HEK293 (cell line): ENCODE measurements around the gene BTRC.
A peak's percentile ranks its signal among the peaks of the same experiment; 100 is the strongest.

ENCODE experiments used
- CTCF ChIA-PET: fragments of 350-600 bp; formaldehyde crosslinking; extraction: SDS; loops from one replicate; lab custom pipeline; 2021; ENCODE audit warnings: antibody characterized with exemption; lab: Yijun Ruan, JAX
- POLR2A ChIA-PET: fragments of 300-600 bp; formaldehyde crosslinking; extraction: SDS; loops from one replicate; lab custom pipeline; 2020; ENCODE audit warnings: antibody characterized with exemption, inconsistent platforms; lab: Yijun Ruan, JAX
- H3K27ac ChIP-seq: fragments of 200-500 bp; sonication (Bioruptor generic); 2 replicates; pipeline ENCODE4 v1.5.1; 2014; ENCODE audit warnings: low read depth, low read length, control low read depth, inconsistent platforms; ENCODE audit errors: extremely low read depth
- H3K36me3 ChIP-seq, 2 experiments: fragments of 200-500 bp in 1 of 2; sonication (Bioruptor generic) in 1 of 2; 1 replicate in 1 of 2; 2 replicates in 1 of 2; pipeline ENCODE4 v1.5.1; 2014 to 2017; ENCODE audit warnings: inconsistent platforms in 2 of 2, low read length in 2 of 2; ENCODE audit not compliant: control insufficient read depth in 2 of 2, insufficient read depth in 1 of 2
- H3K4me1 ChIP-seq: fragments of 200-500 bp; sonication (Bioruptor generic); 2 replicates; pipeline ENCODE4 v1.5.1; 2014; ENCODE audit warnings: mild to moderate bottlenecking, low read length, inconsistent platforms; ENCODE audit not compliant: control insufficient read depth, insufficient read depth
- H3K4me3 ChIP-seq: 2 replicates; pipeline ENCODE4 v1.5.1; 2011; ENCODE audit warnings: low read depth, mild to moderate bottlenecking, control low read depth, low read length, moderate library complexity
- H3K9me3 ChIP-seq: fragments of 200-500 bp; sonication (Bioruptor generic); 2 replicates; pipeline ENCODE4 v1.5.1; 2014; ENCODE audit warnings: low read depth, low read length, inconsistent platforms; ENCODE audit not compliant: control insufficient read depth, insufficient read depth
- FEZF1 ChIP-seq: fragments of 450-650 bp; formaldehyde crosslinking; IDR thresholded peaks from 2 replicates; pipeline ENCODE4 v1.5.1; 2016; ENCODE audit warnings: missing biosample characterization, missing genetic modification characterization
- OSR2 ChIP-seq: fragments of 450-650 bp; formaldehyde crosslinking; IDR thresholded peaks from 2 replicates; pipeline ENCODE4 v1.5.1; 2016; ENCODE audit warnings: missing biosample characterization, missing genetic modification characterization
- PRDM10 ChIP-seq: fragments of 450-650 bp; formaldehyde crosslinking; IDR thresholded peaks from 2 replicates; pipeline ENCODE4 v1.5.1; 2016; ENCODE audit warnings: missing biosample characterization, missing genetic modification characterization
- PRDM6 ChIP-seq: fragments of 450-650 bp; formaldehyde crosslinking; IDR thresholded peaks from 2 replicates; pipeline ENCODE4 v1.5.1; 2017; ENCODE audit warnings: missing biosample characterization, missing genetic modification characterization
- REPIN1 ChIP-seq: fragments of 450-650 bp; formaldehyde crosslinking; IDR thresholded peaks from 2 replicates; pipeline ENCODE4 v1.5.1; 2017; ENCODE audit warnings: missing biosample characterization, missing genetic modification characterization, low read depth
- SCRT1 ChIP-seq: fragments of 450-650 bp; formaldehyde crosslinking; IDR thresholded peaks from 2 replicates; pipeline ENCODE4 v1.5.1; 2016; ENCODE audit warnings: missing biosample characterization, missing genetic modification characterization, borderline replicate concordance
- SP7 ChIP-seq: fragments of 450-650 bp; formaldehyde crosslinking; IDR thresholded peaks from 2 replicates; pipeline ENCODE4 v1.5.1; 2016; ENCODE audit warnings: missing biosample characterization, missing genetic modification characterization
- ZBTB48 ChIP-seq: fragments of 450-650 bp; formaldehyde crosslinking; IDR thresholded peaks from 2 replicates; pipeline ENCODE4 v1.5.1; 2016; ENCODE audit warnings: missing biosample characterization, missing genetic modification characterization
- ZIC2 ChIP-seq: fragments of 450-650 bp; formaldehyde crosslinking; IDR thresholded peaks from 2 replicates; pipeline ENCODE4 v1.5.1; 2016; ENCODE audit warnings: missing biosample characterization, missing genetic modification characterization
- ZNF155 ChIP-seq: fragments of 450-650 bp; formaldehyde crosslinking; IDR thresholded peaks from 2 replicates; pipeline ENCODE4 v1.5.1; 2016; ENCODE audit warnings: missing biosample characterization, missing genetic modification characterization
- ZNF18 ChIP-seq: fragments of 450-650 bp; formaldehyde crosslinking; IDR thresholded peaks from 2 replicates; pipeline ENCODE4 v1.5.1; 2016; ENCODE audit warnings: missing biosample characterization, missing genetic modification characterization
- ZNF223 ChIP-seq: fragments of 450-650 bp; formaldehyde crosslinking; IDR thresholded peaks from 2 replicates; pipeline ENCODE4 v1.5.1; 2016; ENCODE audit warnings: missing biosample characterization, missing genetic modification characterization
- ZNF311 ChIP-seq: fragments of 450-650 bp; formaldehyde crosslinking; IDR thresholded peaks from 2 replicates; pipeline ENCODE4 v1.5.1; 2017; ENCODE audit warnings: missing biosample characterization, missing genetic modification characterization, borderline replicate concordance
- ZNF362 ChIP-seq: fragments of 450-650 bp; formaldehyde crosslinking; IDR thresholded peaks from 2 replicates; pipeline ENCODE4 v1.5.1; 2016; ENCODE audit warnings: missing biosample characterization, missing genetic modification characterization
- ZNF391 ChIP-seq: fragments of 450-650 bp; formaldehyde crosslinking; IDR thresholded peaks from 2 replicates; pipeline ENCODE4 v1.5.1; 2016; ENCODE audit warnings: low read depth, missing biosample characterization, missing genetic modification characterization, borderline replicate concordance
- ZNF423 ChIP-seq: fragments of 450-650 bp; formaldehyde crosslinking; IDR thresholded peaks from 2 replicates; pipeline ENCODE4 v1.5.1; 2016; ENCODE audit warnings: missing biosample characterization, missing genetic modification characterization
- ZNF561 ChIP-seq: fragments of 450-650 bp; IDR thresholded peaks from 2 replicates; pipeline ENCODE4 v1.5.1; 2018; ENCODE audit warnings: missing biosample characterization, missing genetic modification characterization, borderline replicate concordance
- ZNF571 ChIP-seq: fragments of 450-650 bp; formaldehyde crosslinking; IDR thresholded peaks from 2 replicates; pipeline ENCODE4 v1.5.0; 2017; ENCODE audit warnings: missing biosample characterization, missing genetic modification characterization
- ZNF600 ChIP-seq: fragments of 450-650 bp; formaldehyde crosslinking; IDR thresholded peaks from 2 replicates; pipeline ENCODE4 v1.5.1; 2016; ENCODE audit warnings: missing biosample characterization, missing genetic modification characterization
- ZNF629 ChIP-seq: fragments of 450-650 bp; formaldehyde crosslinking; IDR thresholded peaks from 2 replicates; pipeline ENCODE4 v1.5.1; 2017; ENCODE audit warnings: missing biosample characterization, missing genetic modification characterization
- ZNF843 ChIP-seq: fragments of 450-650 bp; formaldehyde crosslinking; IDR thresholded peaks from 2 replicates; pipeline ENCODE4 v1.5.1; 2016; ENCODE audit warnings: missing biosample characterization, missing genetic modification characterization
- ZXDB ChIP-seq: fragments of 450-650 bp; formaldehyde crosslinking; IDR thresholded peaks from 2 replicates; pipeline ENCODE4 v1.5.1; 2016; ENCODE audit warnings: missing biosample characterization, missing genetic modification characterization

The BTRC gene

GRCh38 chr10:101389986-101390531 is 36.1 kb downstream of the BTRC start:
- Histone ChIP-seq H3K27ac (no peak overlapping the region), H3K9me3 (no peaks in the 10 kb centered on the region), H3K4me1 (peaks cover 31% of the 10 kb centered on the region), H3K4me3 (no peak overlapping the region)
- POLR2A ChIA-PET, result interaction anchor here (0.7 to 1.5 kb wide), 2 partner anchors 28 to 33 kb away, joined by 3 read pairs; no protein-coding TSS in a partner anchor
- peak; percentile 13; the same call in 1 of the 2 replicates for TF ChIP-seq ZNF18 (tag by site-specific recombination)
- peak; percentile 21; the same call in 1 of the 2 replicates for TF ChIP-seq PRDM10 (tag by site-specific recombination)
- no peak for TF ChIP-seq ZNF155
- TF ChIP-seq FEZF1 (tag by site-specific recombination), result peak; percentile 20
- peak; percentile 88 for TF ChIP-seq ZNF362 (tag by site-specific recombination)
- no peak for TF ChIP-seq ZNF223 (tag by site-specific recombination)
- TF ChIP-seq ZNF311 (tag by site-specific recombination), result no peak
- TF ChIP-seq ZNF391 (tag by site-specific recombination), result no peak
- TF ChIP-seq OSR2, result peak; percentile 41; the same call in 1 of the 2 replicates
- no peak for TF ChIP-seq REPIN1
- TF ChIP-seq PRDM6 (tag by site-specific recombination), result peak; percentile 94
- TF ChIP-seq SP7 (tag by site-specific recombination), result no peak
- TF ChIP-seq ZNF843 (tag by site-specific recombination), result 0 out of 2 replicates have a peak, but pooled peaks have one; percentile 13
- peak; percentile 35; the same call in 1 of the 2 replicates for TF ChIP-seq ZNF629
- no peak for TF ChIP-seq ZNF423
- 0 out of 2 replicates have a peak, but pooled peaks have one; percentile 44 for TF ChIP-seq ZXDB
- TF ChIP-seq, all 188 proteins: peak for 9
- H3K36me3 ChIP-seq, result no peaks in the 10 kb centered on the region
- CTCF ChIA-PET, result interaction anchor here (0.6 to 0.9 kb wide), 3 partner anchors 97 to 391 kb away, joined by 3 read pairs; no protein-coding TSS in a partner anchor

- no peak overlapping the region for H3K27ac ChIP-seq
- CTCF ChIA-PET, result interaction anchor here (1.2 kb wide), 1 partner anchor 179 kb away, joined by 4 read pairs; no protein-coding TSS in a partner anchor
- POLR2A ChIA-PET, result no interaction called here
- TF ChIP-seq ZNF600 (tag by site-specific recombination) (peak; percentile 52), ZBTB48 (tag by site-specific recombination) (no peak), ZNF571 (tag by site-specific recombination) (no peak), ZNF561 (no peak), PRDM10 (tag by site-specific recombination) (peak; percentile 52; the same call in 1 of the 2 replicates), SCRT1 (tag by site-specific recombination) (no peak), ZIC2 (tag by site-specific recombination) (no peak)
Measured at GRCh38 chr10:101393378-101393777, 39.4 kb downstream of the BTRC start.

More at GRCh38 chr10:101393378-101393777, 39.4 kb downstream of the BTRC start:
- Histone ChIP-seq H3K9me3 (no peaks in the 10 kb centered on the region), H3K4me1 (peaks cover 16% of the 10 kb centered on the region), H3K36me3 (0 out of 3 replicates have a peak, but pooled peaks cover 0 to 2% of the 10 kb centered on the region in 2 experiments), H3K4me3 (no peak overlapping the region)
